ENCODE results near the gene ADAM22.

- TF ChIP-seq CTCF (IDR thresholded peaks at IDR 0.05) (no peak), EZH2 (IDR thresholded peaks at IDR 0.05; ENCODE audit: borderline replicate concordance, insufficient read depth, low read depth, low read length, poor library complexity, severe bottlenecking) (no peak)
Observed at GRCh38 chr7:87926581-87927461, 7.2 kb upstream of the ADAM22 start.
